Amygdala (tissue), 56 donors: ENCODE results near the gene DIP2C.

Experiments
- DNase-seq, 56 donors: peaks; one replicate each; lab custom pipeline; 2025; lab: John Stamatoyannopoulos, UW

The DIP2C gene

DNA sequence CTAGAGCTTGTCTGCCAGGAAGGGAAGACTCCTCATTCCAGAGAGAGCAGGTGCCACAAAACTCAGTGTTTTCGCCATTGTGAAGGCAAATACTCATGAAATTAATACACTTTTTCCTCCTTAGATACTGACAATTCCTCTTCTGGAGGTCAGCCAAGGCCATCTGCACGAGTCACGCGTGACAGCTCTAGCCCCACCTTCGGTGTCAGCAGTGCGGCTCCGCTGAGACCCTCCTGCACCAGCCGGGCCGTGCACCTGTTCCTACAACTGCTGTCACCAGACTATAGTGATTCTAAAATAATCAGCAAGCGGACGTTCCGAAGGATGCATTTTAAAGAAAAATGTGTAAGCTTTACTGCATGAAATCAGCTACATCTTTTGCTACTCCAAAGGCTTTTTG lies 127.7 kb downstream of the DIP2C start:
- DNase-seq: no peak

DNA sequence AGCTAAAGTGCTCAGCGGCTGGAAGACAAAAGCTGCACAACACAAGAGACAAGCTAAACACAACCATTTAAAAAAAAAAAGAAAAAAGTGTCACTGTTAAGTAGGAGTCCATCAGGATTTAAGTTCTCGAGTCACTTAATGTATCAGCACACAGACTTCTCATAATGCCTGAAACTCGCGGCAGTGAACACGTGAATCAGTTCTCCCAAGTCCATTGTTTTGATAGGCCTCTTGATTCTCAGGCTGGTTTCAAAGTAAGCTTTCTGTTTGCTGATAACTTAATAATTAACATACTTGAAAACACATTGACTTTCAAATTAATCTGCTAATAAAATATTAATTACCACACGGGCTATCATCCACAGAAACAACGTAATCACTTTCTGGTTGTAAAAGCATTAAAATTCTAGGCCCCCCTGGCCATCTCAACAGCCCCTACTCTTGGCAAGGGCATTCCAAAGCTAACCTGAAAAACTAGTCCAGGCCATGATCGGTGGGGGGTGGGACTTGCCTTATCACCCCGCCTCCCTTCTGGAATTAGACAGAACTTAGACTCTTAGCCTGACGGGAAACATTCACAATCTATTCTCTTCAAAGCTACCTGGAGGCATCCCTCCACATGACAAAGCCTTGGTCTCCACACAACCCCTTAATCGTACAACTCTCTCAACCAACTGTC lies 129.0 kb downstream of the DIP2C start:
- no peak for DNase-seq

DNA sequence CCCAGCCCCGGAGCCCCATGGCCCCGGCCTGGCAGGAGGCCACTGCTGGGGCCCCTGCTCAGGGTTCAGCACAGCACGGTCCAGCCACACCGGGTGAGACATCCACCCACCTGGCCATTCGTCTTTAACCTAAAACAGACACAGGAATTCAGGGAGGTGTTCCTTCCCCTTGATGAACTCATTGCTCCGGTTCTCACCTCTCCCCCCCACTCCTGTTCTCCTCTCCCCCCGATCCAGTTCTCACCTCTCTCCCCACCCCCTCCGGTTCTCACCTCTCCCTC lies 129.8 kb downstream of the DIP2C start:
- DNase-seq: no peak

DNA sequence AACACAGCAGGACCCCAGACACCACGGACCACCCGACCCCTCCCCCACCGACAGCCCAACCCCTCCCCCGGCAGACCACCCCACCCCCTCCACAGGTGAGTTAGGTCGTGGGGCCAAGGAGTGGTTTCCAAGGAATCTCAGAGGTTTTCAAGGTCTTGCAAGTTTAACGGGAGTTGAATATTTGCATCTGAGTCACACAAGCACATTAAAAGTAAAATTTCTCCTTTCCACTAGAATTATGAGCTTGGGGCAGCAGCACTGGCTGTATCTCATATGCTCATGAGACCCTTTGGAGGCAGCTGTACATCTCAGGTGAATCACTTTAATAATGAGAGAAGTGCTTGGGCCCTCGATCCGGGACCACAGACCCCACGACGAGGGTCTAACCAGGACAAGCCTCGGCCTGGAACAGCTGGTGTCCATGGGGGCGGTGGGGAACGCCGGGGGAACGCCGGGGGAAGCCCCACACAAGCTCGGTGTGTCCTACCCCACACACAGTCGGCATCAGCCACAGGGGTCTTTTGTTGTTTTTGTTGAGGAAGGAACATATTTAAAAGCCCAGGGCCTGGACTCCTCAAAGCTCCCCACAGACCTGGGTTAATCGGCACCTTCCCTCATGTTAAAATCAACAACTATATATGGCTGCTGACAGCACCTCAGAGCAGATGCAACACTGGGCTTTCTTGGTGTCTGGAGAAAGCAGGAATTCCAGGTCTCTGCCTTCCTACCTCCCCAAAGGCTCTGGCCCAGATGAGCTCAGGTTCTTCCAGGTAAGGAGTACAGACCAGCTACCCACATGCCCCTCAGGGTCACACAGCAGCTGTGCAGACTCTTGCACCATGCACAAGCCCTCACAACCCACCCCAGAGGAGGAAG lies 130.3 kb downstream of the DIP2C start:
- DNase-seq: no peak

DNA sequence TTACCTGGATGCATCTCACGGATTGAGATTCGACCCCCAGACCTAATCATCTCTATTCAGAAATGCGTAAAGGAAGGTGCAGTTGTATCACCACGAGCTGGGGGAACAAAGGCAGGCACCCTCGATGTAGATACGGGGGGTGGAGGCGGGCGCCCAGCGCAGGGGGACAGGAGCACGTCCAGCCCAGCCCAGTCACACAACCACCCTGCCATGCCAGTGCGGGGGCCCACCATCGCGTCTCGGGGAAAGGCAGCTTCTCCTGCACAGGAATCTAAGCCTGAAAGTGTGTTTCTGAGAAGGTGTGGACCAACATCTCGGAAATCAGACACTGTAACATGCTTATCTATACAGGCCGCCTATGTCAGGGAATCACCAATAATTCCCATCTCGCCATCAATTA lies 131.1 kb downstream of the DIP2C start:
- DNase-seq: no peak

DNA sequence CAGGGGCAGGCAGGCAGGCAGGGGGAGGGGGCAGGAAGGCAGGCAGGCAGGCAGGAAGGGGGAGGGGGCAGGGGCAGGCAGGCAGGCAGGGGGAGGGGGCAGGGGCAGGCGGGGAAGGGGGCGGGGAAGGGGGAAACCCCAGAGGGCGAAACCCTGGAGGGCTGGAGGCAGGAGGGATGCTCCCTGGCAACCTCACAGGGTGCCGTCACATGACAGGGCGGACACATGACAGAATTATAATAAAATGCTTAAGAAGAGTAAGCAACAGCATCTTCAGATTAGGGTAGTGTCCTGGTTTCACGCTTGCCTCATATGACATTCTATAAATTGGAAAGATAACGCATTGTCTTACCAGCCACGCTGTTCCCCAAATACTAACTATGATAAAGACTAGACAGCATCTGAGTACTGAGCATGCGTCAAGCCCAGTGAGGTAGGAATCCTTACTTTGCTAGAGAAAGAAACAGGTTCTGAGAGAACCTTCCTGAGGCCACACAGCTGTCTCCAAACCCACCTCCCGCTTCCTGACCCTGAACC lies 131.6 kb downstream of the DIP2C start:
- DNase-seq: no peak

DNA sequence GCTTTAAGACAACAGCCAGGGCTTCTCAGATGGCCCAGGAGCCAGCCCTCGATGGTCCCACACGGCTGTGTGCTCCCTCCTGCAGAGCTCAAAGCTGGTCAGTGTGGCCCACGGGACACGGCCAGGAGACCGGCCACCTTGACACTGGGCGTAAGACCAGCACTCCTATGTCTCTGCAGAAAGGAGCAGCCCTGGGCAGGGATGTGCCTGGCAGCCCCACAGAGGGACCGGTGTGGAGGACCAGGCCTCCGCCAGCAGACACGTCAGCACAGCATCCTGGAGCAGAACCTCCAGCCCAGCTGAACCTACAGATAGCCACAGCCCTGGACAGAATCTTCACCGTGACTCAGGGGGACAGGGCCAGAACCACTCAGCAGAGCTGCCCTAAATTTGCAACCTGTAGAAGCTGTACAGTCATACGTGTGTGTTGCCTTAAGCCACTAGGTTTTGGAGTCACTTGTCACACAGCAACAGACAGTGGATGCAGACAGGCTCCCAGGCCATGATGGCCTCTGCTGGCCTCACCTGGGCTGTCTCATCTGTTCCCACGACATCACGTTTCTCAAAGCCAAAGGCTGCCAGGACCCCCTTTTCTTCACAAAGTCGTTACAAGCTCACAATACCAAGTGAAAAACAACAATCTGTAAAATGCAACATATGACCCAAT lies 132.4 kb downstream of the DIP2C start:
- DNase-seq: no peak

DNA sequence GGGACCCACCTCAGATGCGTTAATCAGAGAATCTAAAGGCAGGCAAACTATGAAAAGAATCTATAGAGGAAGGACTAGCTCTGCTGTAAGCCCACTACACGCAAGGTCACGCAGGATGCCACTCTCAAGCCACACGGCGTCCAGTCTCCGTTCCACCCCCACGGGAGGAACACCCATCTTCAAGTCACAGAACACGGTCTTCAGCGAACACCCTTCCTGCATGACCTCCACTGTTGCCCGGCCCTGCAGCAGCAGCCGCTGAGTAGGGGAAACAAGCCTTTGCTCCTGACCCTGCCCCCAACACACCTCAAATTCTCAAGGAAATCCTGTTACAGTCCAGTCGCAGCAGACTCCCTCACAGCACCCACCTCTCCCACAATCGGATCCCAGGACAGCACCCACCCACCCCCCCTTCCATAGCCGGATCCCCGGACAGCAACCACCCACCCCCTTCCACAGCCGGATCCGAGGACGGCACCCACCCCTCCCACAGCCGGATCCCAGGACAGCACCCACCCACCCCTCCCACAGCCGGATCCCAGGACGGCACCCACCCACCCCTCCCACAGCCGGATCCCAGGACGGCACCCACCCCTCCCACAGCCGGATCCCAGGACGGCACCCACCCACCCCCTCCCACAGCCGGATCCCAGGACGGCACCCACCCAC lies 133.7 kb downstream of the DIP2C start:
- DNase-seq: no peak

DNA sequence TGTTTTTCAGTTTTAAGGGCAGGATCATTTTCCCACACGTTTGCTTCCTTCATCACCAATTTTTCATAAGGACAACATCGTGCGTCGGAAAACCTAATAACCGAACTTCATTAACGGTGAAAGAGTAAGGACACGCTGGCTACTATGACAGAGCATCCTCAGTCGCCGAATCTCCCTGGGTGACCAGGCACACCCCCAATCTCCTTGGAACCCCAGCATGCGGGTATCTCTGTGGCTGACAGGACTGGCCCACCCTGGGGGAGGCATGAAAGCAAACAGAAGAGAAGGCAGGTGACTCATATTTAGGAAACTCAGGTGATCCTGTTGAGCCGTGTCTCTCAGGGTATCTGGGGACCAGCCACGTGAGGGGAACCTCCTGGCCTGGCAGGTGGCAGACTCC lies 134.2 kb downstream of the DIP2C start:
- DNase-seq: no peak

DNA sequence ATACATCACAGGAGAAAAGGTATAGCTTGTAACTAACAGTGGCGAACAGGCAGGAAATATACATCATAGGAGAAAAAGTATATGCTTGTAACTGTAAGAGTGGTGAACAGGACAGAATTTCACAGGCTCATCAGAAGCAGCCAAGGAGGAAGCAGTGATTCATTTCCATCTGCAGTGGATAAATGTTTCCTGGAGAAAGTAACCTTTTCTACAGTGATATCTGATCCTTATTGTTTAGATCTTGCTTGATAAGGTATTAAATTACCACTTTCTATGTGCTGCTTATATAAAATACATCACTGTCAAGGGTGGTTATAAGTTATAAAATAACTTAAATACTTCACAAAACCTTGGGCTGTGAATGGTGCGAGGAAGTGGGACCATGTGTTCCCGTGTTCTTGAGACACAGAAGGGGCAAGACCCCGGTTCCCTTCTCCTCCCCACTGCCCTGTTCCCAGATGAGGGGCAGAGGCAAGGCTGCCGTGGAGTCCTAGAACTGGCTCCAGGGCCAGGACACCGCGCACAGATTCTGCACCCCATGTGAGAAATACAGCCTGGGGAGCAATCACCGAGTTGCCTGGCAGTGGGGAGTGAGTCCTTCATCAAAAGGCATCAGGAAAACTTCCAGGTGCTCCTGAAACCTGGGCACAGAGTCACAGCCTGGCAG lies 135.2 kb downstream of the DIP2C start:
- DNase-seq: no peak

DNA sequence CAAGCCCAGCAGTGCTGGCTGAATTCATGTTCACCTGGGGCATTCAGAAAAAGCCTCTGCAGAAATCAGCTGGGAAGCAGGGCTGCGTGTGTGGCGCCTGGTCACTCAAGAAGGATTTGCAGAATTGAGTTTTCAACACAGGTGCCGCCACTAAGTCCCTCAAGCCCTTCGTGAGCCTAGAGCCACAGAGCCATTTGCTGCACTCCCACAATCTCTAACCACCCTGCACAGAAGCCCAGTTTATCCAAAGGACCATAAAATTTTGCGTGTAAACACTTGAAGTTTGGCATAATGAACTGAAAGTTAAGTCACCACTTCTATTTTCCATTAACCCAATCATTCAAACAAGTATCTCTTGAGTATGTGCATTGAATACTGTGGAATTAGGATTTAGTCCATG lies 136.2 kb downstream of the DIP2C start:
- DNase-seq: no peak

DNA sequence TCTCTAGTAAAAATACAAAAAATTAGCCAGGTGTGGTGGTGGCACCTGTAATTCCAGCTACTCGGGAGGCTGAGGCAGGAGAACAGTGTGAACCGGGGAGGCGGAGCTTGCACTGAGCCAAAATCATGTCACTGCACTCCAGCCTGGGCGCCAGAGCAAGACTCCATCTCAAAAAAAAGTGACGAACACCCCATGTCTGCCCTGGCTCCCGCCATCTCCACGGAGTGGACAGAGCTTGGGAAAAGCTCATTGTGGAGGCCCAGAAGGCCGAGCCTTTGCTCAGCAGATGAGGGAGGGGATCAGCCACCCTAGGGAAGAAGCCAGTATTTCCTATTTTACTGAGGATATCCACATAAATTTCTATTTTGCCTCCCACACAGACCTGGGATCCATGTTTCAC lies 136.8 kb downstream of the DIP2C start:
- no peak for DNase-seq

DNA sequence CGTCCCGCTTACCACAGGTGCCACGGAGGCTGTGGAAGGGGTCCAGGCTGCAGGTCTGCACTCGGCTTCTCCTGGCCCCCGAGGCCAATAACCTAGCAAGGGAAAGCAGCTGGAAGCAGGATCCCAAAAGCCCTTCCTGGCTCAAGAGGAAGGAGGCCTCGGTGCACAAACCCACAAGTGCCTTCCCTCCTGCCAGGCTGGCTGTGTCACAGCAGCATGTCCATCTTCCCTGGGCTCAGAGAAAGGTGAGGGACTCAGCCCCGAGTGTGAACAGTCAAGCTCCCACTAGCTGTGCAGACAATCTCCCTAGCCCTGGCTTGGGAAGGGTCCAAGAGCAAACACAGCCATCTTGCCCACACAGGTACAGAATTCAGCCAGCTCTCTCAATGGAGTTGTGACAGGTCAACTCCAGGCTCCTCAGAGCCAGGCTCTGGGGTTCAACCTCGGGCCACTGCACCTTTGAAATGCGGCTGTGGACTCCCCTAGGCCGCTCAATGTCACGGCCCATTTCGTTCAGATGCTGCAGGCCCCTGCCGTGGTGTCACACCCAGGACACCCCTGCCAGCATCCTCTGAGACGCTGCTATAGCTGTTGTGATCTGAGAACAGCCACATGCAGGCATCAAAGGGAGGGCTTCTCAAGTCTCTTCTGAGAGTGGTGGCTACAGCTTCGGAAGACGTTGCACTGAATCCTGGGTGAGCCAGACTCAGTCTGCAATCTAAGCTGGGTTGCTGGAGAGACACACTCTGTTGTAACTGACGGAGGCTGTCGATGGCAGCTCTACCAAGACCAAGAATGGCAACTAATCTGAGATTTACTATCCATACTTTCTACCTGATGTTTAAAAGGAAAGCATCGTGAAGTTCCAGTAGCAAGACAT lies 137.9 kb downstream of the DIP2C start:
- no peak for DNase-seq

DNA sequence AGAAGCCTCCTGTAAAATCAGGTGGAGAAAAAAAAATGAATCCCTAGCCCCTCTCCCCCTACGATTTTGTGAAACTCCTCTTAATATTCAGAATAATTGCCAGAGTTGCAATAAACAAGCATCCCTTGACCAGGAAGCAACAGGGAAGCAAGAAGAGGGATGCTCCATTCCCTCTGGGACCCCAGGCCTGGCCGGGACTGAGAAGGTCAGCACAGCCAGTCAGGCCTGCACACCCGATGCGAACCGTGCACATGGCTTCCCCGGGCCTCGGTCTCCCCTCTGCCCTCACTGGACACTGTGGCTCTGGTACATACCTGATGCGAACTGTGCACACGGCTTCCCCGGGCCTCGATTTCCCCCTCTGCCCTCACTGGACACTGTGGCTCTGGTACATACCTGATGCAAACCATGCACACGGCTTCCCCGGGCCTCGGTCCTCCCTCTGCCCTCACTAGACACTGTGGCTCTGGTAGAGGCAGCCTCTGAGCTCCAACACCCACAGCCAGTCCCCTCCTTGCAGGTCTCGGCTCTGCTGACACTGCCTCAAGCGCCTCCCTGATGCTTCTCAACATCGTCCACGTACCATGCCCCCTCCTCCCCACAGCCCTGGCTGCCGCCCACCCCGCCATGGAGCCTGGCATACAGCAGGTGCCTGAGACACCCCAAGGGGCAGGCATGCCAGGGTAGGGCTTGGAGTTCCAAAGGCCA lies 138.6 kb downstream of the DIP2C start:
- DNase-seq: no peak

DNA sequence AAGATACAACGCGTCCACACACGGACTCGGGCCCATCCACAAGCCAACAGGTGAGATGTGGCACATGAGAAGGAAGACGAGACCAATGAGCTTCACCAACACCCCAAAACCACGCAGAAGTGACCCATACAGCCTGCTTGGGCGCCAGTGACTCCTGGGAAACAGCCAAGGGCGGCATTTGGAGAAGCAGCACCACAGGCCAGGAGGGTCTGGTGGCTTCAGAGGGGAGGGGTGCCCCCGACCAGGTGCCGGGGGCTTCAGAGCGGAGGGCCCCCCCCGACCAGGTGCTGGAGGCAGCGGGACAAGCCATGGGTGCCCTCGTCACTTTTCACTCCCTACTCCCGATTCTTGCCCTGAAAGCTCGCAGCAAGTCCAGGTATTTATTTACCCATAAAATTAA lies 140.1 kb downstream of the DIP2C start:
- DNase-seq: no peak

DNA sequence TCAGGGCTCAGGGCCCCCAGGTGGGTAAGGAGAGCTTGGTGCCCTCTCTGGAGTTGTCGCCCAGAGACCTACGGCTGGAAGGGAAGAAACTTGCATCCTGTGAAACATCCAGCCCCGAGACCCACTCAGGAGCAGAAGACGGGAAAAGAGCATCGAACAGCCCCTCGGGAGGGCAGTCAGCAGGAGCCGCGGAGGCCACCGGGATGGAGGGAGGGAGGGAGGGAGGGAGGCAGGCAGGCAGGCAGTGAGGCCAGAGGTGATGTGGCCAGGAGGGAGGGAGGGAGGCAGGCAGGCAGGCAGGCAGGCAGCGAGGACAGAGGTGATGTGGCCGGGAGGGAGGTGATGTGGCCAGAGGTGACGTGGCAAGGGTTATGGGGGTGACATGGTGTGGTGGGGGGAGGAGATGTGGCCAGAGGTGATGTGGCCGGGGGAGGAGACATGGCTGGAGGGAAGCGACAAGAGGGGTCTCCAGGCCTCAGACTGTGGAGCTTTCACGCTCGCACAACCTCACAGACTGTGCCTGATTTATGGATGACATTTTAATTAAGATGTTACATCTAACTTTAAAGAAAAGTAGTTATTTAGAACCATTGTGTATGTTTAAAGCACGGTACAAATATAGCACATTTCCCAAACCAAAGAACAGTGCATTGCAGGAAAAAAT lies 141.1 kb downstream of the DIP2C start:
- no peak for DNase-seq

DNA sequence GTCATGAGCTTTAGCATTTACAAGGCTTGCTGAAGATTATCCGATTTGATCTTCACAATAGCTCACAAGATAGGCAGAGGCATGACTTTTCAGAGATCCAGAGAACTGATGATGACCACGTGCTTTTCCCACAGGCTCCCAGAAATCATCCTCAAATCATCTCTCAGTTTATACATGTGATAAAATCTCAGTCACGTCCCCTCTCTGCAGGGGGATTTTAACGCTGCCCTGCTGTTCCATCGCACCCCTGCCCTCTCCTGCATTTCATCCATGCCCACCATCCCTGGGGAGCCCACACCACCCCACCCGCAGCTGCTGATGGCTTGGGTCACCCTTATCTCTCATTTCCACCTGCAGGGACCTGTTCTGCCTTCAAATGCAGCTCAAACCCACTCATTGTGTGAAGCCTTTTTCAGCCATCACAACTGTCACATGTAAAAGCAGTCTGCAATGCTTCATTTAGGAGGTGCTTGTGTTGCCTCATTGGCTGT lies 141.8 kb downstream of the DIP2C start:
- DNase-seq: no peak

DNA sequence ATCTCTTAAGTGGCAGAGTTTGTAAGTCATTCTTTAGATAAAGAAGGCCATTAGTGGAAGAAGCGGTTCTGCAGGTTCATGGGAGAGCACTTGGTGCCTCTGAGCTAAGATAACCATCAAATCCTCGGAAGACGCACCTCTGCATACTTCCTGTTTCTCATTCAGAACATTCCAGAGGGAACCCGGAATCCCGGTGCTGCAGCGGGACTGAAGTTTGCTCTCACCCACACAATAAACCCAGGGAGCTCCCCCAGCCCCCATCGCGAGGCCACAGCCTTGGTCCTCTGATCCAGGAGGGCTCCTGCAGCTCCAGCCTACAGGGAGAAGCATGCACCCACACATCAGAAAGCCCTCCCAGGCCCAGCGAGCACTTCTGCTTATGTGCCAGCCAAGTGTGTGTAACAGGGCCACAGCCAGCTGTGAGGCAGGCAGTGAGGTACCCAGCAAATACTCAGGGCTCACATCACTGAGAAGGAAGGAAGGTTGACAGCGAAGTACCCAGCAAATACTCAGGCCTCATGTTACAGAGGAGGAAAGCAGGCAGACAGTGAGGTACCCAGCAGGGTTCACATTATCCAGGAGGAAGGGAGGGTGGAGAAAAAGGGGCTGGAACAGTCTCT lies 142.4 kb downstream of the DIP2C start:
- DNase-seq: no peak
